ENCODE measurements around the gene SLC7A8. TPM values are rescaled to one million over a fixed set of nuclear protein-coding genes. Genes with fewer than 3 reads are reported as not detected.
A peak's percentile ranks its signal among the peaks of the same experiment; 100 is the strongest.

SLC7A8 gene
- total RNA-seq, 1 donor from 2014 or later: 1.1 TPM

DNA sequence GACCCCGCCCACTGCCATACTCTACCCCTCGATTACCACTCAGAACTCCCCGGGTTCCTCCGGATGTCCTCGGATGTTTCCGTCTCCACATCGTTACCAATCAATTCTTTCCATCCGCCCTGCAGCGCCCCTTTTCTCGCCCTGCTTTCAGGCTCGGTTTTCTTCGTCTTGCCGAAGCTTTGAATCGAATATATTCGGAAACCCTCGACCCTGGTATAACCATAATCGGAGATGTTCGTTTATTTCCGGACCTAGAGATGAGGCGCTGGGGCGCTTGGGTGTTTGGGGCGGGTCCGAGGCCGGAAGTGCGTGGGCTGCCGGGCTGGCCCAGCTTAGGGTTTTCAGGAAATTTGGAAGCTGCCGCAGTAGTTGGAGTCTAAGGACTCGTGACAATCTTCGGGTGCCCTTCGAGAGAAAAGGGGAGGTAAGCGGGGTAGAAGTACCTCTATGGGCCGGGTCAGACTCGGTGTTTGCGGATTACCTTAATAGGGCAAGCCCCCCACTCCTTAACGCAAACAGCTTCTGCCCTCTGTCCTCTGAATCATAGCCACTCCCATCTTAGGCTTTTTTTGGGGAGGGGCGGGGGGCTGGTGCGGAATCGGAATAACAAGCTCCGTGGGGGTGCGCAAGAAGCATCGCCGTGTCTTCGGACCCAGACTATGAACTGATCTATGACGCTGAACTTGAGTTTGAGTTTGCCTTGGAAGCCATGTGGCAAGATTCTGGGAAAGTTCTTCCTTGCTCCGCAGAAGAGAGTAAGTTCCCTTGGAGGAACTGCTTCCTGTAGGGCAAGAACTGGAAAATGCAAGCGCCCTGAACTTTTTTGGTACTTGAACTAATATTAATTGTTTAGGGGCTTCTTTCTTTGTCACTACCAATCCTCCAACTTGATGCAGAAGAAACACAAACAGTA is 88.0 kb downstream of the SLC7A8 start, which contains the start of gene C14orf119:
Gene C14orf119 (plus strand): TSS at position 310 of the 913 bp plus-strand sequence. CDS start 2,154 bp downstream, outside the sequence.
- peaks cover 7% of the 10 kb centered on the region for H3K36me3 ChIP-seq (ENCODE audit: control insufficient read depth, insufficient read depth, low read length)
- TF ChIP-seq, protein P1, sequence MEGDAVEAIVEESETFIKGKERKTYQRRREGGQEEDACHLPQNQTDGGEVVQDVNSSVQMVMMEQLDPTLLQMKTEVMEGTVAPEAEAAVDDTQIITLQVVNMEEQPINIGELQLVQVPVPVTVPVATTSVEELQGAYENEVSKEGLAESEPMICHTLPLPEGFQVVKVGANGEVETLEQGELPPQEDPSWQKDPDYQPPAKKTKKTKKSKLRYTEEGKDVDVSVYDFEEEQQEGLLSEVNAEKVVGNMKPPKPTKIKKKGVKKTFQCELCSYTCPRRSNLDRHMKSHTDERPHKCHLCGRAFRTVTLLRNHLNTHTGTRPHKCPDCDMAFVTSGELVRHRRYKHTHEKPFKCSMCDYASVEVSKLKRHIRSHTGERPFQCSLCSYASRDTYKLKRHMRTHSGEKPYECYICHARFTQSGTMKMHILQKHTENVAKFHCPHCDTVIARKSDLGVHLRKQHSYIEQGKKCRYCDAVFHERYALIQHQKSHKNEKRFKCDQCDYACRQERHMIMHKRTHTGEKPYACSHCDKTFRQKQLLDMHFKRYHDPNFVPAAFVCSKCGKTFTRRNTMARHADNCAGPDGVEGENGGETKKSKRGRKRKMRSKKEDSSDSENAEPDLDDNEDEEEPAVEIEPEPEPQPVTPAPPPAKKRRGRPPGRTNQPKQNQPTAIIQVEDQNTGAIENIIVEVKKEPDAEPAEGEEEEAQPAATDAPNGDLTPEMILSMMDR (IDR thresholded peaks at IDR 0.05; ENCODE audit: insufficient read depth, low read length, severe bottlenecking): no peak
- H3K27me3 ChIP-seq (ENCODE audit: control insufficient read depth, insufficient read depth, low read length): no peaks in the 10 kb centered on the region
- FAIRE-seq (no peak), DNase-seq (ENCODE audit: low read depth) (peak; percentile 99)
- peak within 1 kb of the TSS; percentile 78 for H3K4me3 ChIP-seq (ENCODE audit: low read depth, low read length)

DNA sequence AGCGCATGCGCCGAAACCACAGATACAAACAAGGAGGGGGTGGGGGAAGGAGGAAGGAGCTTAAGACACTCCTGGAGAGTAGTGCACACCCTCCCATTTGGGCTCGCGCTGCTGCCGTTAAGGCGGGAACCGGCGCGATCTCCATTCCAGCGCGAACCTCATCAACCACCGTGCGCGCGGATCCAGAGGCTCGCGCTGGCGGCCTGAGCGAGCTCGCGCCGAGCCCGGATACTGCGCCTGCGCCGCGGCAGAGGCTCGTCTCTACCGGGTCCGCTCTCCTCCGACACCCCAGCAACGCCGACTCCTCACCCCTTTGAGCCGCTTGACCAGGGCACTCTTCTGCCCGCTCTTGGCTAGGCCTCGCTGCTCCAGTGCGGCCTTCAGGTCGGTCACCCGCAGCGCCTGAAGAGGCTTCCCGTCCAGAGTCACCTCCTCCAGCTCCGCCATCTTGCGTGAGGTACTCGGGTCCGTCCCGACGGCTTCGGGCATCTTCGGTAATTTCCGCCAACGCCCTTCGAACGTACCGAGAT is 88.7 kb downstream of the SLC7A8 start, which contains the start of gene ACIN1:
Gene ACIN1 (minus strand): TSS at position 471 of the 530 bp plus-strand sequence. CDS start 24 bp downstream, at position 447.
- FAIRE-seq: no peak
- H3K27me3 ChIP-seq (ENCODE audit: control insufficient read depth, insufficient read depth, low read length): no peaks in the 10 kb centered on the region
- DNase-seq (ENCODE audit: low read depth): peak; percentile 73
- TF ChIP-seq, protein P1 (IDR thresholded peaks at IDR 0.05; ENCODE audit: insufficient read depth, low read length, severe bottlenecking): no peak
- H3K4me3 ChIP-seq (ENCODE audit: low read depth, low read length): peak within 1 kb of the TSS; percentile 78
- H3K36me3 ChIP-seq (ENCODE audit: control insufficient read depth, insufficient read depth, low read length): peaks cover 12% of the 10 kb centered on the region

DNA sequence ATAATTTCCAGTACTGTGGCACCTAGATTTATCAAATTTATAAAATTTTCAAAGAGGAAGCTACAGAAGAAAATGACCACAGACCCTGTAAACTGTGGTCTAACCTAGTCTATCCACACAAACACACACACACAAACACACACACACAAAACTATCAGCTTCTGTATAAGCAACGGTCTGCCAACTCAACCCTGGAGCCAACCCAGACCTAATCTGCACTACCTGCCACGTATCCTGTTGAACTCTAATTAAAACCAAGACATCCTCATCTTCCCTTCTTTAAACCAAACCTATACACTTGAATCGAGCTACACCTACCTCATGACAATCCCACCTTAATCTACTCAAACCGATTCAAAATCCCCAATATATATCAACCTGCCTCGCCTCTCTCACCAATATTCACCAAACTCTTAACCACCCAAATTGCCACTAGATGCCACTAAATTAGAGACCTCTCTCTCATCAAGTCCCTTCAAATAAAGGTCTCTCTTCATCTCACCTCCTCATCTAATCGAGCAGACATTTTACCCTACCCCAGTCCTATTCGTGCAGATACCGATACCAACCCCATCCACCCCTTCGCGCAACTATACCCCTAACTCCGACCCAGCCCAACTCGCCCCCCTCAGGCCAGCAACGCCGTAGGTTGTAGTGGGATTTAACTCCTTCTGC is 89.3 kb downstream of the SLC7A8 start:
- TF ChIP-seq, protein P1 (IDR thresholded peaks at IDR 0.05; ENCODE audit: insufficient read depth, low read length, severe bottlenecking): no peak
- FAIRE-seq (no peak), DNase-seq (ENCODE audit: low read depth) (no peak)
- Histone ChIP-seq H3K36me3 (ENCODE audit: control insufficient read depth, insufficient read depth, low read length) (peaks cover 16% of the 10 kb centered on the region), H3K27me3 (ENCODE audit: control insufficient read depth, insufficient read depth, low read length) (no peaks in the 10 kb centered on the region), H3K4me3 (ENCODE audit: low read depth, low read length) (peak overlapping the region; percentile 78)

DNA sequence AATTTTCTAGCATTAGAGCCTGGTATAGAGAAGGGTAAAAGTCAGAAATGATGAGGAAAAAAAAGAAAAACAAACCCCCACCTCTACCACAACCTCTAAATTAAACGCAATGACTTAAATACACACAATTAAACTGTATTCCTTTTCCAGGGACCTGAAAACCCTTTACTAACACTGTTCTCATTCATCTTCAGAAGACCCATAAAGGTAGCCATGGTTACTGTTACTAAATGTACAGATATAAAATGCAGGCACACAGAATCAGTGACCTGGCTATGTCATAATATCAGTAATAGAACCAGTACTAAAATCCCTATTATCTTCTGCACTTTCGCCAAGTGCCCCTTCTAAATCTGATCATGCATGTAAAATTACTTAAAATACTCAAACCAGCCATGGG is 89.9 kb downstream of the SLC7A8 start:
- no peaks in the 10 kb centered on the region for H3K27me3 ChIP-seq (ENCODE audit: control insufficient read depth, insufficient read depth, low read length)
- no peak overlapping the region for H3K4me3 ChIP-seq (ENCODE audit: low read depth, low read length)
- DNase-seq (ENCODE audit: low read depth) (no peak), FAIRE-seq (no peak)
- peaks cover 16% of the 10 kb centered on the region for H3K36me3 ChIP-seq (ENCODE audit: control insufficient read depth, insufficient read depth, low read length)
- TF ChIP-seq, protein P1 (IDR thresholded peaks at IDR 0.05; ENCODE audit: insufficient read depth, low read length, severe bottlenecking): no peak

DNA sequence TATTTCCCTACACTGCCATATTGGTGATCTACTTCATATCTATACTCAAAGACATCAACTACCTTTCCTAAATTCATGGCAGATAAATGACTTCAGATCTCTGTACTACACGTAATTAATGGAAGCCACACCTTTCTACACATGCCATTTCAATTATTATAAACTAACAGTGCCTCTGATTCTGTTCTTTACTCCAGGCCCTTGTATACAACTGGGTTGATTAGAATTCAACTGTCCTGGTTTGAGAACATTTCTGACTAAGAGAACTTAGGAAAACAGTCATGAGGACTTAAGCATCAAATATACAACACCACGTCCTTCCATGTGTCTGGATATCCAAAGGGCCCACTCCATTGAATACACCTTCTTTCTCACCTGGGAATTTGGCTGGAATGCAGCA is 90.4 kb downstream of the SLC7A8 start:
- TF ChIP-seq, protein P1 (IDR thresholded peaks at IDR 0.05; ENCODE audit: insufficient read depth, low read length, severe bottlenecking): no peak
- Histone ChIP-seq H3K36me3 (ENCODE audit: control insufficient read depth, insufficient read depth, low read length) (peaks cover 16% of the 10 kb centered on the region), H3K4me3 (ENCODE audit: low read depth, low read length) (no peak overlapping the region), H3K27me3 (ENCODE audit: control insufficient read depth, insufficient read depth, low read length) (no peaks in the 10 kb centered on the region)
- FAIRE-seq: no peak
- DNase-seq (ENCODE audit: low read depth): no peak

All from bronchial epithelial cell (primary cell).